Nephron (organoid): ENCODE data around the gene NUP62.

ENCODE experiments used
- H3K27ac Mint-ChIP-seq, 3 experiments: 2 replicates each; pipeline ENCODE4 v1.8.0; 2020; ENCODE audit warnings: mixed read lengths in 3 of 3, mild to moderate bottlenecking in 2 of 3, moderate library complexity in 1 of 3
- H3K27me3 Mint-ChIP-seq: 2 replicates; pipeline ENCODE4 v1.8.0; 2021; ENCODE audit warnings: low read depth, mild to moderate bottlenecking, moderate library complexity, mixed read lengths
- H3K36me3 Mint-ChIP-seq: 2 replicates; pipeline ENCODE4 v1.8.0; 2020; ENCODE audit warnings: low read depth, mixed read lengths
- H3K4me1 Mint-ChIP-seq: 2 replicates; pipeline ENCODE4 v1.8.0; 2020; ENCODE audit warnings: mixed read lengths
- H3K4me3 Mint-ChIP-seq, 3 experiments: 2 replicates each; pipeline ENCODE4 v1.8.0; 2020; ENCODE audit warnings: mild to moderate bottlenecking in 3 of 3, mixed read lengths in 3 of 3, moderate library complexity in 2 of 3
- H3K9me3 Mint-ChIP-seq: 2 replicates; pipeline ENCODE4 v1.8.0; 2020; ENCODE audit warnings: mixed read lengths
- CTCF ChIP-seq, 3 experiments: fragments of 200-600 bp; sonication (generic); IDR thresholded peaks; one replicate each; pipeline ENCODE4 v1.5.0; 2021; ENCODE audit warnings: antibody characterized with exemption in 3 of 3; ENCODE audit not compliant: unreplicated experiment in 3 of 3

The NUP62 gene

GRCh38 chr19:49873129-49873521, 56.2 kb downstream of the NUP62 start:
- TF ChIP-seq CTCF (IDR thresholded peaks at IDR 0.05; ENCODE audit: unreplicated experiment in 3 of 3): no peak
- Mint-ChIP-seq H3K27me3 (no peaks in the 10 kb centered on the region), H3K36me3 (peaks cover 8% of the 10 kb centered on the region), H3K4me1 (peaks cover 13% of the 10 kb centered on the region), H3K9me3 (no peaks in the 10 kb centered on the region), H3K27ac (no peak overlapping the region), H3K4me3 (peak overlapping the region in 1 of 3 experiments; percentile 33)

- TF ChIP-seq CTCF (IDR thresholded peaks at IDR 0.05; ENCODE audit: unreplicated experiment in 3 of 3): no peak
- Mint-ChIP-seq H3K36me3 (peaks cover 6% of the 10 kb centered on the region), H3K27ac (peak overlapping the region; percentile 65 to 81 (median 80)), H3K4me3 (peak overlapping the region; percentile 42 to 85 (median 78)), H3K9me3 (no peaks in the 10 kb centered on the region), H3K4me1 (peaks cover 13% of the 10 kb centered on the region), H3K27me3 (no peaks in the 10 kb centered on the region)
Measured at GRCh38 chr19:49872245-49873128, 56.8 kb downstream of the NUP62 start.

- Mint-ChIP-seq H3K27me3 (no peaks in the 10 kb centered on the region), H3K4me1 (peaks cover 23% of the 10 kb centered on the region), H3K4me3 (peak overlapping the region; percentile 42 to 85 (median 78))
Measured at GRCh38 chr19:49871349-49871985, 57.8 kb downstream of the NUP62 start.

GRCh38 chr19:49870309-49870901, 58.9 kb downstream of the NUP62 start:
- H3K4me3 Mint-ChIP-seq: peak overlapping the region in 2 of 3 experiments; percentile 92 to 93
- H3K36me3 Mint-ChIP-seq: peaks cover 6% of the 10 kb centered on the region
- no peaks in the 10 kb centered on the region for H3K9me3 Mint-ChIP-seq
- H3K27me3 Mint-ChIP-seq: no peaks in the 10 kb centered on the region
- H3K27ac Mint-ChIP-seq: peak overlapping the region in 2 of 3 experiments; percentile 71 to 97
- H3K4me1 Mint-ChIP-seq: peaks cover 33% of the 10 kb centered on the region
- no peak for TF ChIP-seq CTCF (IDR thresholded peaks at IDR 0.05; ENCODE audit: unreplicated experiment in 3 of 3)

More at GRCh38 chr19:49871349-49871985, 57.8 kb downstream of the NUP62 start:
- no peak for TF ChIP-seq CTCF (IDR thresholded peaks at IDR 0.05; ENCODE audit: unreplicated experiment in 3 of 3)
- Mint-ChIP-seq H3K9me3 (no peaks in the 10 kb centered on the region), H3K36me3 (peaks cover 6% of the 10 kb centered on the region), H3K27ac (peak overlapping the region; percentile 65 to 81 (median 80))

- no peak for TF ChIP-seq CTCF (IDR thresholded peaks at IDR 0.05; ENCODE audit: unreplicated experiment in 3 of 3)
- H3K9me3 Mint-ChIP-seq: no peaks in the 10 kb centered on the region
- peaks cover 11% of the 10 kb centered on the region for H3K36me3 Mint-ChIP-seq
- peaks cover 38% of the 10 kb centered on the region for H3K4me1 Mint-ChIP-seq
- H3K27ac Mint-ChIP-seq: peak overlapping the region in 2 of 3 experiments; percentile 71 to 97
- peak overlapping the region in 2 of 3 experiments; percentile 92 to 93 for H3K4me3 Mint-ChIP-seq
- H3K27me3 Mint-ChIP-seq: no peaks in the 10 kb centered on the region
Measured at GRCh38 chr19:49869484-49870308, 59.6 kb downstream of the NUP62 start.
